ENCODE results near the gene PPP2R3B.
"Not testable (repeated sequence)": the region's sequence is repeated elsewhere in the genome, so short reads cannot be mapped to it uniquely, and the experiment has no call there.

The PPP2R3B gene

DNA sequence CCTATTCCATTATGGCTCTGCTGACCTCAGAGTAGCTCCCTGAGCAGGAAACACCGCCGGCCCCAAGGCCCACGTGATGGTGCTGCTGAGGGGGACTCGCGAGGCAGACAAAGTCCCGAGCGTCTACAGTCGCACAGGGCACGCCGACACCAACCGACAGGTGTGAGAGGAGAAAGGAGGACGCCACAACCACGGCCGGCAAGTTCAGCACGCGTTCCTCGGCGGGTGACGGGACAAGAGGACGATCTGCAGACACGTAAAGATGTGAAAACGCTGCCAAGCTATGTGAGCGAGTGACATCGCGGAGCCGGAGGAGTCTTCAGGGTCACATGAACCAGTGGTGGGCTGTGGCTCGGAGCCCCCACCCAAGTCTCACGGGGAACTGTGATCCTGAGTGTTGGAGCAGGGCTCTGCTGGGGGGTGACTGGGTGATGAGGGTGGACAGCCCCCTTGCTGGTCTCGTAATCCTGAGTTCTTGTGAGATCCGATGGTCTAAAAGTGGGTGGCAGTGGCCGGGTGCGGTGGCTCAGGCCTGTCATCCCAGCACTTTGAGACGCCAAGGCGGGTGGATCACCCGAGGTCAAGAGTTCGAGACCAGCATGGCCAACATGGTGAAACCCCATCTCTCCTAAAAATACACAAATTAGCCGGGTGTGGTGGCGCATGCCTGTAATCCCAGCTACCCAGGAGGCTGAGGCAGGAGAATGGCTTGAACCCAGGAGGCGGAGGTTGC lies 34.0 kb downstream of the PPP2R3B start:
- no peak for DNase-seq

- DNase-seq: no peak
These were observed 34.5 kb downstream of the PPP2R3B start for GRCh38 chrX:352181-352580.

DNA sequence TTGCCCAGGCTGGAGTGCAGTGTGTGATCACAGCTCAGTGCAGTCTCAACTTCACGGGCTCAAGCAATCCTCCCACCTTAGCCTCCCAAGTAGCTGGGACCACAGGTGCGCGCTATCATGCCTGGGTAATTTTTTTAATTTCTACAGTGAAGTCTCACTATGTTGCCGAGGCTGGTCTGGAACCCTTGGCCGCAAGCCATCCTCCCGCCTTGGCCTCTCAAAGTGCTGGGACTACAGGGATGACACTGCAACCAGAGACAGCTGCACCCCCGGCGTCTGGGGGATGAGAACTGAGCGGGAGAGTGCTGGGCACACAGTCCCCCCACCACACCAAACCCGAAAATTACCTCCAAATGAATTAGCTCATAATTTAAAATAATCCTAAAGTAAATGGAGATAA lies 35.0 kb downstream of the PPP2R3B start:
- no peak for DNase-seq

GRCh38 chrX:351324-351641 lies 35.4 kb downstream of the PPP2R3B start:
- not testable (repeated sequence) for DNase-seq

DNA sequence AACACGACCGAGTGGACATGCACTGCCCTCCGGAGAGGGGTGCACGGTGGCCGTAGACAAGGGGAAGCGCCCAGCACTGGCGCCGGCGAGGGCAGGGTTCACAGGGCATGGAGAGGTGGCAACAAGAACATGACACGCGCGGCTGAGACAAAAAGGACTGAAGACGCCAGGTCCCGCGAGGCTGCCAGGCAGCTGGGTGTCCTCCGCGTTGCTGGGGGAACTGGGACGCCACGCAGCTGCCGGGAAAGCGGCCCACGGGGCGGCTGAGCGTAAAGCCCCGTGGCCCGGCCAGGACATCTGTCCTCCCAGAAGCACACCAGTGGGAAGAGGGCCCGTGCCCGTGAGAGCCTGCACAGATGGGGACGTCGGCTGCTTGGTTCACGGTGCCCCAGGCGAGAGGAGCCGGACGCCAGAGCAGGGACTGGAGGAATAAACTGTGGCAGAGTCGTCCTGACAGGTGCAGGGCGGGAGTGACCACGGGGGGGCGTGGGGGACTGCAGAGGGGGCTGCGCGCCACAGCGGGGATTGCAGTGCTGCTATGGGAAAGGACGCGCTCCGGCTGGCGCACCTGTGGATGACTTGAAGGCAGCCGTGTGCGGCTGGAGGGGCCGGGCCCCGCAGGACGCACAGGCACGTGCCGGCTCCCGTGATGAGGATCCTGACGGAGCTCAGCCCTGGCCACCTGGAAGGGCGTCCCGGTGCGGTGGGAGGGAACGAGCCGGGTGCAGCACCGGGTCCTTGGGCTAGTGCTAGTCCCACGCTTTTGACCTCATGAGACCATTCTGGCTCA lies 36.0 kb downstream of the PPP2R3B start:
- DNase-seq: no peak

- no peak for DNase-seq
These were observed 36.6 kb downstream of the PPP2R3B start for GRCh38 chrX:350148-350533.

DNA sequence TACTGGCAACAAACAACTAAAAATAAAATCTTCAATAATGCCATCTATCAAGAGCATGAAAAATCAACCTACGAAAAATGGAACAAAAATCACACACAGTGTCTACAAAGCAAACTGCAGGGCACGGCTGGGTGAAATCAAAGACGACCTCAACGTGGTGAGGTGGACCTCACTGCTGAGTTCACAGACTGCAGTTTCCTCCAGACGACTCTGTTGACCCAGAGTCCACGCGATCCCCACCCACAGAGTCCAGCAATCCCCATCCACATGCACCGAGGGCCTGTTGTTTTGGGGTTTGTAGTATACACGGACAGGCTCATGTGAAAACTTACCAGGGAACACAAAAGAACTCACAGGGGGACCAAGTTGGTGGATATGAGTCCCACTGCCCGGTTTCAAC lies 37.0 kb downstream of the PPP2R3B start:
- no peak for DNase-seq

GRCh38 chrX:349196-349595 lies 37.5 kb downstream of the PPP2R3B start:
- DNase-seq: no peak

GRCh38 chrX:348461-349117 lies 38.1 kb downstream of the PPP2R3B start:
- DNase-seq: no peak

GRCh38 chrX:347351-348117 lies 39.2 kb downstream of the PPP2R3B start:
- no peak for DNase-seq

GRCh38 chrX:346034-346813 lies 40.5 kb downstream of the PPP2R3B start:
- no peak for DNase-seq

GRCh38 chrX:345020-345925 lies 41.4 kb downstream of the PPP2R3B start:
- DNase-seq: no peak

GRCh38 chrX:344371-344901 lies 42.3 kb downstream of the PPP2R3B start:
- no peak for DNase-seq

DNA sequence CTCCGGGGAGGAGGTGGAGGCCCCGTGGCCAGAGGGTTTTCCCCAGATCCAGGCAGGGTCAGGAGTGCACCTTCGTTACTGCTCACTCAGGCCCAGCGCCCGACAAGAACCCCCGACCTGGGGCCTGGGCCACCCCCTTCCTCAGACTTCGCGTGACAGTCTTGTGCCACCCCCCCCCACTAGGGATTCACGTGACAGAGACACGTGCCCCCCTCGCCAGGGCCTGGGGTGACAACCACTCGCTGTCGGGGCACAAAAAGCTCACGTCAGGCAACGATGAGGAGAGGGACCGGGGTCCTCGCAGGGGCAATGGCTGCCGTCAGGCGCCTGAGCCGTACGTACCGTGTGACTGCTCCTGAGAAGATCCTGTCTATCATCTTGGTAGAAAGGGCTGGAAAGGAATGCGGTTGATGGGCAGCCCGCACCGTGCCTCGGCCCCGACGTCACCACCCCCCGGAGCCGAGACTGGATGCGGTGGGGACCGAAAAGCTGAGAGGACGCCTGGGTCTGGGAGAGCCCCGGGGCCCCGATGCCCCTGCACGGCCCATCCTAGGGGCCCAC lies 45.1 kb downstream of the PPP2R3B start:
- no peak for DNase-seq

GRCh38 chrX:340641-341423 lies 45.9 kb downstream of the PPP2R3B start:
- DNase-seq: no peak

- DNase-seq: no peak
These were observed 46.6 kb downstream of the PPP2R3B start for GRCh38 chrX:340121-340520.

DNA sequence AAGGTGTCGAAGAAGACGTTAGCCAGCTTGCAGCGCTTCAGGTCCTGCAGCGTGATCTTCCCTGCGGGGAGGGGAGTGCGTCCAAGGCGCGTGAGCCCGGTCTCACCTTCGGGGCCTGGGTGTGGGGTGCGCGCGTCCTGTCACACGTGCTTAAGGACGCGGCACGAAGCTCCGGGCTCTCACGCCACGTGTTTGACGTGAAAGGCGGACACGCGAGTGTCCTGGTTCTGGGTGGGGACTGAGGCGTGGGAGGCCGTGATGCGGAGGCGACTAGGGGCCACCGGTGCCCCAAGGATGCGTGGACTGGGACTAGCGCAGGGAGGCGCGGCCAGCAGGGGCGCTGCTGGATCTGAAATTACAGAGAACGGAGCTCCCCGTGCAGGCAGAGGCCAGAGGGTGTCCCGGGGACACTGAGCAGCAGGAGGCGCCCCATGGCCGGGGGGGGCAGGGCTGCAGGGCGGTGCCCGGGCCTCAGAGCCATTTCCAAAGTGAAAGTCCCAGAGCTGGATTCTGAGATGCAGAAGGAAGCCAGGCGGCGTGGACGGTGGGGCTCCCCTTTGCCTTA lies 47.8 kb downstream of the PPP2R3B start:
- DNase-seq: no peak

- no peak for DNase-seq
These were observed 48.3 kb downstream of the PPP2R3B start for GRCh38 chrX:338281-338835.

DNA sequence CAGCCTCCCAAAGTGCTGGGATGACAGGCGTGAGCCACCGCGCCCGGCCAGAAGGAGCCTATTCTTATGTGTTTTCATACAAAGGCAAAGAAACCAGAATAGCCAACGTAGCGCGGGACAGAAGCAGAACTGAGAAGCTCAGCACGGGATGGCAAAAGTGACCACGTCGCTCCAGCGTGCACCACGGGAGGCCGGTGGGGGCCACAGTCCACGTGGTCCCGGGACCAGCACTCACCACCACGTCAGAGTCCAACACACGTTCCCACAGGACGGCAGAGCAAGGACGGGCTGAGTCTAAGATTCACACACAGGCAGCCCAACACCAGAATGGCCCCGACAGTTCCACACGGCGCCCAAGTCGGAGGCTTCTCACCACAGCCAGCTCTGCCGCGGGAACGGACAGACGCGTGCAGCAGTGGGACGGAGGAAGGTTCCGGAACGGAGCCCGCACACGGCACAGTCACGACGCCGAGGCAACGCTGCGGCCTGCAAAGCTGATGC lies 49.3 kb downstream of the PPP2R3B start:
- no peak for DNase-seq
